ENCODE data around the gene ACOD1.

The ACOD1 gene

DNA sequence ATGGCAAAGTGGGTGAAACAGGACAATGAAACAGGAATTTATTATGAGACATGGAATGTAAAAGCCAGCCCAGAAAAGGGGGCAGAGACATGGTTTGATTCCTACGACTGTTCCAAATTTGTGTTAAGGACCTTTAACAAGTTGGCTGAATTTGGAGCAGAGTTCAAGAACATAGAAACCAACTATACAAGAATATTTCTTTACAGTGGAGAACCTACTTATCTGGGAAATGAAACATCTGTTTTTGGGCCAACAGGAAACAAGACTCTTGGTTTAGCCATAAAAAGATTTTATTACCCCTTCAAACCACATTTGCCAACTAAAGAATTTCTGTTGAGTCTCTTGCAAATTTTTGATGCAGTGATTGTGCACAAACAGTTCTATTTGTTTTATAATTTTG, 52.2 kb downstream of the ACOD1 start:
- H3K27me3 ChIP-seq (ENCODE audit: low read length) = no peaks in the 10 kb centered on the region
- TF ChIP-seq, protein P1, sequence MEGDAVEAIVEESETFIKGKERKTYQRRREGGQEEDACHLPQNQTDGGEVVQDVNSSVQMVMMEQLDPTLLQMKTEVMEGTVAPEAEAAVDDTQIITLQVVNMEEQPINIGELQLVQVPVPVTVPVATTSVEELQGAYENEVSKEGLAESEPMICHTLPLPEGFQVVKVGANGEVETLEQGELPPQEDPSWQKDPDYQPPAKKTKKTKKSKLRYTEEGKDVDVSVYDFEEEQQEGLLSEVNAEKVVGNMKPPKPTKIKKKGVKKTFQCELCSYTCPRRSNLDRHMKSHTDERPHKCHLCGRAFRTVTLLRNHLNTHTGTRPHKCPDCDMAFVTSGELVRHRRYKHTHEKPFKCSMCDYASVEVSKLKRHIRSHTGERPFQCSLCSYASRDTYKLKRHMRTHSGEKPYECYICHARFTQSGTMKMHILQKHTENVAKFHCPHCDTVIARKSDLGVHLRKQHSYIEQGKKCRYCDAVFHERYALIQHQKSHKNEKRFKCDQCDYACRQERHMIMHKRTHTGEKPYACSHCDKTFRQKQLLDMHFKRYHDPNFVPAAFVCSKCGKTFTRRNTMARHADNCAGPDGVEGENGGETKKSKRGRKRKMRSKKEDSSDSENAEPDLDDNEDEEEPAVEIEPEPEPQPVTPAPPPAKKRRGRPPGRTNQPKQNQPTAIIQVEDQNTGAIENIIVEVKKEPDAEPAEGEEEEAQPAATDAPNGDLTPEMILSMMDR (IDR thresholded peaks at IDR 0.05; ENCODE audit: insufficient read depth, low read length, poor library complexity, severe bottlenecking) = no peak
- no peak for TF ChIP-seq EZH2phosphoT487 (conservative IDR thresholded peaks at IDR 0.05; ENCODE audit: low read length)
- peaks cover 12% of the 10 kb centered on the region for H3F3A ChIP-seq (ENCODE audit: insufficient read depth)
- H3K4me2 ChIP-seq (ENCODE audit: low read depth, low read length, poor library complexity, severe bottlenecking) = no peak overlapping the region
- no peaks in the 10 kb centered on the region; the same call in 1 of the 2 replicates for H3K79me2 ChIP-seq (ENCODE audit: insufficient read depth, low read length)
- H3K4me3 ChIP-seq (ENCODE audit: insufficient read depth, low read length, poor library complexity, severe bottlenecking) = no peak overlapping the region
- no peak overlapping the region for H3K9ac ChIP-seq (ENCODE audit: low read length)
- no peak overlapping the region for H3K27ac ChIP-seq (ENCODE audit: low read depth, low read length)
- no peak overlapping the region for H2AFZ ChIP-seq (ENCODE audit: low read depth, low read length, severe bottlenecking)
- H3K36me3 ChIP-seq (ENCODE audit: low read length) = peaks cover 18% of the 10 kb centered on the region
- no peaks in the 10 kb centered on the region for H3K9me3 ChIP-seq (ENCODE audit: insufficient read depth, low read length)
- H3K9me2 ChIP-seq (replicated peaks; ENCODE audit: insufficient read depth, low read length) = no peaks in the 10 kb centered on the region
- H4K20me1 ChIP-seq (ENCODE audit: low read depth, low read length) = no peaks in the 10 kb centered on the region

DNA sequence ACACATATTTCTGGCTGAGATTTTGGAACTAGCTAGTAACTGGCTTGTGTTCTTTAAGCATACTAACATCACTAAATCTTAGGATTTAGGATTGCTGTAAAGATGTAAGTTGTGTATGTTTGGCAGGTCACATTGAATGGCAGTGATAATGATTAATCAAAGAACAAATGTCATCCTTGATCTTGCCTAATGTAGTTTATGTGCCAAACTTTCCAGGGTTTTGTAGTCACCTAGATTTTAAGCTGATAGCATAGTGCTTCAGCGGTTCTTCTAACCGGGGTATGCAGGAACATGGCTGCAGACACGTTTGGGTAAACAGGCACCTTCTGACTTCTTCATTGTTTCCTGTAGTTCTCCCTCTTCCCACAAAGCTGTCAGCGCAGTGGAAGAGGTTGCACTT, 53.2 kb downstream of the ACOD1 start:
- Histone ChIP-seq H3K4me3 (ENCODE audit: insufficient read depth, low read length, poor library complexity, severe bottlenecking) (no peak overlapping the region), H3K79me2 (ENCODE audit: insufficient read depth, low read length) (no peaks in the 10 kb centered on the region; the same call in 1 of the 2 replicates), H3K27ac (ENCODE audit: low read depth, low read length) (no peak overlapping the region), H3K36me3 (ENCODE audit: low read length) (peaks cover 21% of the 10 kb centered on the region), H3F3A (ENCODE audit: insufficient read depth) (peaks cover 19% of the 10 kb centered on the region), H3K27me3 (ENCODE audit: low read length) (no peaks in the 10 kb centered on the region), H3K9me3 (ENCODE audit: insufficient read depth, low read length) (no peaks in the 10 kb centered on the region), H3K9me2 (replicated peaks; ENCODE audit: insufficient read depth, low read length) (no peaks in the 10 kb centered on the region), H3K4me2 (ENCODE audit: low read depth, low read length, poor library complexity, severe bottlenecking) (no peak overlapping the region), H3K9ac (ENCODE audit: low read length) (no peak overlapping the region), H2AFZ (ENCODE audit: low read depth, low read length, severe bottlenecking) (no peak overlapping the region), H4K20me1 (ENCODE audit: low read depth, low read length) (no peaks in the 10 kb centered on the region)
- no peak for TF ChIP-seq EZH2phosphoT487 (conservative IDR thresholded peaks at IDR 0.05; ENCODE audit: low read length)
- TF ChIP-seq, protein P1 (IDR thresholded peaks at IDR 0.05; ENCODE audit: insufficient read depth, low read length, poor library complexity, severe bottlenecking) = no peak

DNA sequence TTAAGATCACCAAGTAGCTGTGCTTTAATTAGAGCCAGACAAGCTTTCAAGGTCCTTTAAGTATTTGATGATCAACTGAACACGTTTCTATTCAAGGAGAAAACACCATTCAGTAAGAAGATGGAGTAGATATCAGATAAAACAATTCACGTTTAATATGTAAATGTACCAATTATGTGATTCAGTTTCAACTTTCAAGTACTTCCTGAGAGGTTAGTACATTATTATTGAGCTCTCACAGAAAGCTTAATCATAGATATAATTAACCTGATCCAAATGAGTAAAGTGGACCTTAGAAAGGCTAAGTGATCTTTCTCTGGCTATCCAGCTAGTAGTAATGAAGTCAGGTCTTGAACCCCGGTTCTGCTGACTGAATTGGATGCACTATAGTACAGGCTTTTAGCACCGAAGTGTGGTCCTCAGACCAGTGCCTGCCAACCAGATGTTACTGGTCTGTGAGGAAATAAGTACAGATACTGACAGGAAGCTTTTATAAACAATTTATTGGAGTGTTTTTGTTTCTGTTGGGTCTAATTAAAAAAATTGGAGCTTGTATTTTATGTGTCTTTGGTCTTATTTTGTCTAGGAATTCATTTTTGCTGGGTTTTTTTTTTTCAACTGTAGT, 53.8 kb downstream of the ACOD1 start:
- no peak overlapping the region for H3K9ac ChIP-seq (ENCODE audit: low read length)
- no peak overlapping the region for H2AFZ ChIP-seq (ENCODE audit: low read depth, low read length, severe bottlenecking)
- H3K36me3 ChIP-seq (ENCODE audit: low read length) = peaks cover 25% of the 10 kb centered on the region
- TF ChIP-seq EZH2phosphoT487 (conservative IDR thresholded peaks at IDR 0.05; ENCODE audit: low read length) = no peak
- TF ChIP-seq, protein P1 (IDR thresholded peaks at IDR 0.05; ENCODE audit: insufficient read depth, low read length, poor library complexity, severe bottlenecking) = no peak
- H3F3A ChIP-seq (ENCODE audit: insufficient read depth) = peaks cover 19% of the 10 kb centered on the region
- H3K4me3 ChIP-seq (ENCODE audit: insufficient read depth, low read length, poor library complexity, severe bottlenecking) = no peak overlapping the region
- H3K27me3 ChIP-seq (ENCODE audit: low read length) = no peaks in the 10 kb centered on the region
- no peaks in the 10 kb centered on the region for H3K9me3 ChIP-seq (ENCODE audit: insufficient read depth, low read length)
- H3K27ac ChIP-seq (ENCODE audit: low read depth, low read length) = no peak overlapping the region
- no peaks in the 10 kb centered on the region for H4K20me1 ChIP-seq (ENCODE audit: low read depth, low read length)
- H3K79me2 ChIP-seq (ENCODE audit: insufficient read depth, low read length) = no peaks in the 10 kb centered on the region; the same call in 1 of the 2 replicates
- H3K4me2 ChIP-seq (ENCODE audit: low read depth, low read length, poor library complexity, severe bottlenecking) = no peak overlapping the region
- no peaks in the 10 kb centered on the region for H3K9me2 ChIP-seq (replicated peaks; ENCODE audit: insufficient read depth, low read length)
